H9 (cell line): ENCODE measurements around the gene CDC25B. TPM values are rescaled to one million over a fixed set of nuclear protein-coding genes. Genes with fewer than 3 reads are reported as not detected.

ENCODE experiments used
- DNase-seq: peaks from one replicate; pipeline ENCODE4 v3.0.0-alpha.2; 2017
- H2AFZ ChIP-seq: one replicate; pipeline ENCODE4 v1.6.1; 2013; ENCODE audit warnings: mild to moderate bottlenecking, low read length, control low read depth, moderate library complexity
- H2AK5ac ChIP-seq: 2 replicates; pipeline ENCODE4 v1.6.1; 2013; ENCODE audit warnings: low read length, control low read depth, mixed read lengths; ENCODE audit not compliant: insufficient read length
- H2BK120ac ChIP-seq: one replicate; pipeline ENCODE4 v1.6.1; 2013; ENCODE audit warnings: low read depth, mild to moderate bottlenecking, low read length, control low read depth, inconsistent platforms; ENCODE audit not compliant: poor library complexity, severe bottlenecking
- H2BK12ac ChIP-seq: 2 replicates; pipeline ENCODE4 v1.6.1; 2013; ENCODE audit warnings: low read length, control low read depth, mixed read lengths, low read depth; ENCODE audit not compliant: insufficient read length
- H2BK15ac ChIP-seq: 2 replicates; pipeline ENCODE4 v1.6.1; 2013; ENCODE audit warnings: low read depth, low read length, control low read depth
- H2BK20ac ChIP-seq: one replicate; pipeline ENCODE4 v1.6.1; 2013; ENCODE audit warnings: low read depth, mild to moderate bottlenecking, low read length, control low read depth, inconsistent platforms; ENCODE audit not compliant: poor library complexity, severe bottlenecking
- H2BK5ac ChIP-seq: 2 replicates; pipeline ENCODE4 v1.6.1; 2013; ENCODE audit warnings: low read length, control low read depth, mixed read lengths; ENCODE audit not compliant: insufficient read length
- H3K14ac ChIP-seq: 2 replicates; pipeline ENCODE4 v1.6.1; 2013; ENCODE audit warnings: low read length, control low read depth; ENCODE audit not compliant: insufficient read depth
- H3K18ac ChIP-seq: 2 replicates; pipeline ENCODE4 v1.6.1; 2013; ENCODE audit warnings: low read depth, mild to moderate bottlenecking, mixed read lengths, low read length, control low read depth; ENCODE audit not compliant: insufficient read length
- H3K23ac ChIP-seq: 2 replicates; pipeline ENCODE4 v1.6.1; 2013; ENCODE audit warnings: low read length, control low read depth, mixed read lengths, low read depth; ENCODE audit not compliant: insufficient read length
- H3K23me2 ChIP-seq: 2 replicates; pipeline ENCODE4 v1.6.1; 2013; ENCODE audit warnings: low read depth, mild to moderate bottlenecking, mixed read lengths, low read length, control low read depth; ENCODE audit not compliant: insufficient read length, poor library complexity, severe bottlenecking
- H3K27ac ChIP-seq: 2 replicates; pipeline ENCODE4 v1.5.1; 2013; ENCODE audit warnings: low read length, control low read depth, mixed read lengths, low read depth; ENCODE audit not compliant: insufficient read length
- H3K27me3 ChIP-seq: 2 replicates; pipeline ENCODE4 v1.6.1; 2013; ENCODE audit warnings: low read length, control low read depth, inconsistent platforms; ENCODE audit not compliant: insufficient read depth
- H3K4ac ChIP-seq: 2 replicates; pipeline ENCODE4 v1.6.1; 2013; ENCODE audit warnings: low read depth, mild to moderate bottlenecking, control low read depth, inconsistent platforms, low read length, moderate library complexity
- H3K4me1 ChIP-seq: 2 replicates; pipeline ENCODE4 v1.6.1; 2013; ENCODE audit warnings: low read length, control low read depth, inconsistent platforms; ENCODE audit not compliant: insufficient read depth
- H3K4me2 ChIP-seq: 2 replicates; pipeline ENCODE4 v1.6.1; 2013; ENCODE audit warnings: low read length, control low read depth, mixed read lengths; ENCODE audit not compliant: insufficient read length, insufficient read depth
- H3K56ac ChIP-seq: 2 replicates; pipeline ENCODE4 v1.6.1; 2013; ENCODE audit warnings: low read depth, mild to moderate bottlenecking, mixed read lengths, low read length, control low read depth; ENCODE audit not compliant: insufficient read length
- H3K79me1 ChIP-seq: 2 replicates; pipeline ENCODE4 v1.6.1; 2013; ENCODE audit warnings: low read depth, mild to moderate bottlenecking, moderate library complexity, low read length, control low read depth, inconsistent platforms; ENCODE audit not compliant: insufficient read depth, poor library complexity, severe bottlenecking
- H3K79me2 ChIP-seq: 2 replicates; pipeline ENCODE4 v1.6.1; 2013; ENCODE audit warnings: low read length, control low read depth, inconsistent platforms; ENCODE audit not compliant: insufficient read depth
- H3K9ac ChIP-seq: 2 replicates; pipeline ENCODE4 v1.6.1; 2013; ENCODE audit warnings: low read length, control low read depth, mixed read lengths; ENCODE audit not compliant: insufficient read length; ENCODE audit errors: extremely low read depth
- H3K9me3 ChIP-seq: one replicate; pipeline ENCODE4 v1.6.1; 2013; ENCODE audit warnings: low read depth, low read length, inconsistent platforms; ENCODE audit not compliant: control insufficient read depth
- H3T11ph ChIP-seq: one replicate; pipeline ENCODE4 v1.6.1; 2013; ENCODE audit warnings: mild to moderate bottlenecking, low read length, control low read depth, inconsistent platforms
- H4K20me1 ChIP-seq: one replicate; pipeline ENCODE4 v1.6.1; 2013; ENCODE audit not compliant: control insufficient read depth, insufficient read length, insufficient read depth
- H4K5ac ChIP-seq: 2 replicates; pipeline ENCODE4 v1.6.1; 2013; ENCODE audit warnings: low read depth, mild to moderate bottlenecking, mixed read lengths, low read length, control low read depth; ENCODE audit not compliant: insufficient read length
- H4K8ac ChIP-seq: replicated peaks from 2 replicates; pipeline ENCODE4 v1.6.1; 2013; ENCODE audit warnings: low read length, control low read depth, mixed read lengths, low read depth; ENCODE audit not compliant: insufficient read length
- H4K91ac ChIP-seq: 2 replicates; pipeline ENCODE4 v1.6.1; 2013; ENCODE audit warnings: low read depth, mild to moderate bottlenecking, moderate library complexity, mixed read lengths, low read length, control low read depth; ENCODE audit not compliant: insufficient read length
- H3K27ac Mint-ChIP-seq, 3 experiments: 2 replicates in 2 of 3; 3 replicates in 1 of 3; pipeline ENCODE4 v1.8.0; 2020 to 2021; ENCODE audit warnings: mixed read lengths in 3 of 3, mild to moderate bottlenecking in 1 of 3, moderate library complexity in 1 of 3
- H3K27me3 Mint-ChIP-seq: 2 replicates; pipeline ENCODE4 v1.8.0; 2021; ENCODE audit warnings: low read depth, mild to moderate bottlenecking, moderate library complexity, mixed read lengths
- H3K36me3 Mint-ChIP-seq, 3 experiments: 2 replicates in 2 of 3; 3 replicates in 1 of 3; pipeline ENCODE4 v1.8.0; 2020 to 2021; ENCODE audit warnings: low read depth in 3 of 3, mixed read lengths in 3 of 3; ENCODE audit not compliant: insufficient read depth in 1 of 3
- H3K4me1 Mint-ChIP-seq, 2 experiments: 2 replicates each; pipeline ENCODE4 v1.8.0; 2020; ENCODE audit warnings: mixed read lengths in 2 of 2
- H3K4me3 Mint-ChIP-seq, 2 experiments: 2 replicates in 1 of 2; 3 replicates in 1 of 2; pipeline ENCODE4 v1.8.0; 2020 to 2021; ENCODE audit warnings: mild to moderate bottlenecking in 2 of 2, mixed read lengths in 2 of 2, moderate library complexity in 1 of 2
- H3K9me3 Mint-ChIP-seq, 2 experiments: 2 replicates in 1 of 2; 3 replicates in 1 of 2; pipeline ENCODE4 v1.8.0; 2020; ENCODE audit warnings: mild to moderate bottlenecking in 2 of 2, mixed read lengths in 2 of 2, moderate library complexity in 1 of 2
- WGBS: extraction: QIAGEN DNeasy Blood & Tissue Kit; methylation state at CpG from one replicate; pipeline ENCODE4 v1.1.7; 2013; ENCODE audit warnings: missing lambda C conversion rate, low lambda C conversion rate, mixed read lengths; ENCODE audit not compliant: insufficient read length; ENCODE audit errors: extremely low coverage; 5-methylcytosine and 5-hydroxymethylcytosine counted together
- total RNA-seq: library from RNA; stranded (reverse); gene quantifications from 2 replicates; pipeline ENCODE4 v1.2.1, GENCODE V29; 2021
- TF ChIP-seq, protein P1 (sequence below): fragments of 200-600 bp; sonication (generic); conservative IDR thresholded peaks from 3 replicates; pipeline ENCODE4 v1.8.0; 2021; ENCODE audit warnings: antibody characterized with exemption, mild to moderate bottlenecking

The CDC25B gene
- total RNA-seq, 1 experiment from 2014 or later: 24.0 TPM

DNA sequence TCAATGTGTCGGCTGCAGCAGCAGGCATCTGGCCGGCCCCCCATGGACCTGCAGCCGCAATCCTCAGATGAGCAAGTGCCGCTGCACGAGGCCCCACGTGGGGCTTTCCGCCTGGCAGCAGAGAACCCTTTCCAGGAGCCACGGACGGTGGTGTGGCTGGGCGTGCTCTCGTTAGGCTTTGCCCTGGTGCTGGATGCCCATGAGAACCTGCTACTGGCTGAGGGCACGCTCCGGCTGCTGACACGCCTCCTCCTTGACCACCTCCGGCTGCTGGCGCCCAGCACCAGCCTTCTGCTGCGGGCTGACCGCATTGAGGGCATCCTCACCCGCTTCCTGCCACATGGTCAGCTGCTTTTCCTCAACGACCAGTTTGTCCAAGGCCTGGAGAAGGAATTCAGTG lies 27.8 kb downstream of the CDC25B start:
- no peak overlapping the region for H2BK12ac ChIP-seq
- WGBS: no CpG with 5 or more reads among the region's 20 CpGs
- no peak overlapping the region for H2BK5ac ChIP-seq
- H3K23me2 ChIP-seq: no peaks in the 10 kb centered on the region
- no peaks in the 10 kb centered on the region for H3K79me2 ChIP-seq
- Mint-ChIP-seq H3K4me1 (peaks cover 8 to 14% of the 10 kb centered on the region in 2 experiments), H3K9me3 (no peaks in the 10 kb centered on the region; a peak in 1 of 5 replicates), H3K4me3 (no peak overlapping the region), H3K27ac (no peak overlapping the region), H3K36me3 (peaks cover 0 to 2% (median 0%) of the 10 kb centered on the region in 3 experiments; a peak in 2 of 7 replicates), H3K27me3 (no peaks in the 10 kb centered on the region)
- H3K79me1 ChIP-seq: no peaks in the 10 kb centered on the region
- no peak overlapping the region for H3K23ac ChIP-seq
- H2AK5ac ChIP-seq: no peak overlapping the region
- no peak overlapping the region for H3K4me2 ChIP-seq
- no peak overlapping the region for H3K27ac ChIP-seq
- H3K27me3 ChIP-seq: no peaks in the 10 kb centered on the region
- DNase-seq: no peak
- no peak overlapping the region for H3K9ac ChIP-seq
- H3T11ph ChIP-seq: no peak overlapping the region
- no peak overlapping the region for H2BK120ac ChIP-seq
- H3K14ac ChIP-seq: no peak overlapping the region
- no peak overlapping the region for H2BK15ac ChIP-seq
- no peaks in the 10 kb centered on the region for H3K9me3 ChIP-seq
- H2BK20ac ChIP-seq: no peak overlapping the region
- H3K18ac ChIP-seq: no peak overlapping the region
- no peak overlapping the region for H4K8ac ChIP-seq
- TF ChIP-seq, protein P1, sequence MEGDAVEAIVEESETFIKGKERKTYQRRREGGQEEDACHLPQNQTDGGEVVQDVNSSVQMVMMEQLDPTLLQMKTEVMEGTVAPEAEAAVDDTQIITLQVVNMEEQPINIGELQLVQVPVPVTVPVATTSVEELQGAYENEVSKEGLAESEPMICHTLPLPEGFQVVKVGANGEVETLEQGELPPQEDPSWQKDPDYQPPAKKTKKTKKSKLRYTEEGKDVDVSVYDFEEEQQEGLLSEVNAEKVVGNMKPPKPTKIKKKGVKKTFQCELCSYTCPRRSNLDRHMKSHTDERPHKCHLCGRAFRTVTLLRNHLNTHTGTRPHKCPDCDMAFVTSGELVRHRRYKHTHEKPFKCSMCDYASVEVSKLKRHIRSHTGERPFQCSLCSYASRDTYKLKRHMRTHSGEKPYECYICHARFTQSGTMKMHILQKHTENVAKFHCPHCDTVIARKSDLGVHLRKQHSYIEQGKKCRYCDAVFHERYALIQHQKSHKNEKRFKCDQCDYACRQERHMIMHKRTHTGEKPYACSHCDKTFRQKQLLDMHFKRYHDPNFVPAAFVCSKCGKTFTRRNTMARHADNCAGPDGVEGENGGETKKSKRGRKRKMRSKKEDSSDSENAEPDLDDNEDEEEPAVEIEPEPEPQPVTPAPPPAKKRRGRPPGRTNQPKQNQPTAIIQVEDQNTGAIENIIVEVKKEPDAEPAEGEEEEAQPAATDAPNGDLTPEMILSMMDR: no peak
- H4K20me1 ChIP-seq: no peaks in the 10 kb centered on the region
- no peaks in the 10 kb centered on the region for H3K4me1 ChIP-seq
- H3K4ac ChIP-seq: no peak overlapping the region
- H4K91ac ChIP-seq: no peak overlapping the region
- H4K5ac ChIP-seq: no peak overlapping the region
- no peak overlapping the region for H3K56ac ChIP-seq
- H2AFZ ChIP-seq: no peak overlapping the region
